Naive thymus-derived CD4-positive, alpha-beta T cell (primary cell): ENCODE results near the gene MACROD2. TPM values are rescaled to one million over a fixed set of nuclear protein-coding genes. Genes with fewer than 3 reads are reported as not detected.

ENCODE experiments used
- ATAC-seq: fragments of 150-1000 bp; cut with Tn5 transposase; 2 replicates; pipeline ENCODE4 v1.10.0; 2021; ENCODE audit warnings: mild to moderate bottlenecking, moderate library complexity
- CTCF ChIA-PET: fragments of 350-600 bp; sonication (Branson Sonifier 250); formaldehyde crosslinking; loops from one replicate; lab custom pipeline; 2021; ENCODE audit warnings: antibody characterized with exemption; lab: Charles Lee
- POLR2A ChIA-PET: fragments of 350-600 bp; sonication (Branson Sonifier 250); formaldehyde crosslinking; loops from one replicate; lab custom pipeline; 2021; ENCODE audit warnings: antibody characterized with exemption, inconsistent platforms; lab: Charles Lee
- DNase-seq, 9 donors: peaks; one replicate each; pipeline versions ENCODE4 v3.0.0 to v3.0.0-alpha.2; 2020 to 2022; ENCODE audit warnings: mixed read lengths in 1 of 9
- H3K27ac ChIP-seq: one replicate; pipeline ENCODE4 v1.7.0; 2013; ENCODE audit warnings: mild to moderate bottlenecking, low read depth, low read length, moderate library complexity
- H3K27me3 ChIP-seq, 2 donors: one replicate each; pipeline ENCODE4 v1.7.0; 2013; ENCODE audit warnings: low read length in 2 of 2, mild to moderate bottlenecking in 2 of 2, moderate library complexity in 2 of 2; ENCODE audit not compliant: control insufficient read depth in 2 of 2, insufficient read depth in 2 of 2
- H3K36me3 ChIP-seq, 3 experiments: 1 replicate in 2 of 3; 2 replicates in 1 of 3; pipeline ENCODE4 v1.7.0; 2013; ENCODE audit warnings: low read length in 3 of 3, mild to moderate bottlenecking in 3 of 3, moderate library complexity in 1 of 3; ENCODE audit not compliant: insufficient read depth in 3 of 3, control insufficient read depth in 2 of 3
- H3K4me1 ChIP-seq, 2 donors: one replicate each; pipeline ENCODE4 v1.7.0; 2013; ENCODE audit warnings: low read length in 2 of 2, mild to moderate bottlenecking in 2 of 2, moderate library complexity in 1 of 2; ENCODE audit not compliant: control insufficient read depth in 2 of 2, insufficient read depth in 2 of 2
- H3K4me3 ChIP-seq: 2 replicates; pipeline ENCODE4 v1.7.0; 2013; ENCODE audit warnings: mild to moderate bottlenecking, low read length
- H3K9me3 ChIP-seq, 3 experiments: 1 replicate in 2 of 3; 2 replicates in 1 of 3; pipeline ENCODE4 v1.7.0; 2013; ENCODE audit warnings: low read length in 3 of 3; ENCODE audit not compliant: control insufficient read depth in 2 of 3
- H3K27ac Mint-ChIP-seq, 9 donors: one replicate each; pipeline ENCODE4 v1.8.0; 2020 to 2022; ENCODE audit warnings: mixed read lengths in 9 of 9, mild to moderate bottlenecking in 8 of 9, moderate library complexity in 5 of 9, inconsistent platforms in 2 of 9
- H3K27me3 Mint-ChIP-seq, 5 donors: one replicate each; pipeline ENCODE4 v1.8.0; 2021 to 2022; ENCODE audit warnings: mixed read lengths in 5 of 5, mild to moderate bottlenecking in 1 of 5
- H3K36me3 Mint-ChIP-seq, 5 donors: one replicate each; pipeline ENCODE4 v1.8.0; 2020 to 2022; ENCODE audit warnings: mixed read lengths in 5 of 5, mild to moderate bottlenecking in 3 of 5, inconsistent platforms in 1 of 5
- H3K4me1 Mint-ChIP-seq, 7 donors: one replicate each; pipeline ENCODE4 v1.8.0; 2020 to 2022; ENCODE audit warnings: mixed read lengths in 7 of 7, mild to moderate bottlenecking in 3 of 7, inconsistent platforms in 1 of 7
- H3K4me3 Mint-ChIP-seq, 10 donors: one replicate each; pipeline ENCODE4 v1.8.0; 2020 to 2022; ENCODE audit warnings: mild to moderate bottlenecking in 10 of 10, mixed read lengths in 10 of 10, moderate library complexity in 6 of 10, inconsistent platforms in 2 of 10
- H3K9me3 Mint-ChIP-seq, 11 donors: one replicate each; pipeline ENCODE4 v1.8.0; 2020 to 2022; ENCODE audit warnings: mixed read lengths in 11 of 11, mild to moderate bottlenecking in 4 of 11, inconsistent platforms in 1 of 11, moderate library complexity in 1 of 11
- intact Hi-C, 2 donors: fragments of 100-400 bp; cut with micrococcal nuclease; formaldehyde crosslinking; loops; one replicate each; pipeline ENCODE4 v1.15.1; 2023
- polyA plus RNA-seq, 2 donors: library from polyadenylated mRNA; unstranded; fragments of 300-500 nt; fragmentation: Illumina TruSeq; gene quantifications; one replicate each; pipeline ENCODE4 v1.2.3, GENCODE V29; 2021
- total RNA-seq, 6 experiments: library from RNA in 5 of 6; stranded (reverse) in 5 of 6; gene quantifications; 1 replicate in 5 of 6; 2 replicates in 1 of 6; pipeline ENCODE4 v1.2.3 and lab custom pipeline; 2021 to 2026

The MACROD2 gene
- total and polyA plus RNA-seq, 7 experiments from 2014 or later = 0.27 to 0.86 (median 0.34) TPM; not detected in 4

GRCh38 chr20:14155361-14155760 is 160.0 kb downstream of the MACROD2 start:
- H3K9me3 Mint-ChIP-seq = peaks cover 0 to 17% (median 6%) of the 10 kb centered on the region in 11 donors
- H3K4me3 ChIP-seq = no peak overlapping the region
- intact Hi-C loops = no loop called here
- ChIA-PET CTCF (no interaction called here), POLR2A (no interaction called here)
- H3K27me3 ChIP-seq = no peaks in the 10 kb centered on the region
- no peaks in the 10 kb centered on the region for H3K27me3 Mint-ChIP-seq
- H3K9me3 ChIP-seq = no peaks in the 10 kb centered on the region
- no peaks in the 10 kb centered on the region for H3K36me3 Mint-ChIP-seq
- DNase-seq (no peak), ATAC-seq (no peak)
- no peaks in the 10 kb centered on the region for H3K36me3 ChIP-seq
- H3K27ac ChIP-seq = no peak overlapping the region
- no peak overlapping the region for H3K27ac Mint-ChIP-seq
- H3K4me1 Mint-ChIP-seq = no peaks in the 10 kb centered on the region
- no peak overlapping the region for H3K4me3 Mint-ChIP-seq
- H3K4me1 ChIP-seq = no peaks in the 10 kb centered on the region

- Mint-ChIP-seq H3K4me3 (no peak overlapping the region), H3K27me3 (no peaks in the 10 kb centered on the region), H3K9me3 (peaks cover 7 to 22% (median 14%) of the 10 kb centered on the region in 11 donors), H3K27ac (no peak overlapping the region), H3K4me1 (no peaks in the 10 kb centered on the region), H3K36me3 (peaks cover 0 to 4% (median 0%) of the 10 kb centered on the region in 5 donors)
- Histone ChIP-seq H3K27ac (no peak overlapping the region), H3K9me3 (peaks cover 0 to 15% (median 0%) of the 10 kb centered on the region in 3 experiments), H3K36me3 (no peaks in the 10 kb centered on the region), H3K4me1 (no peaks in the 10 kb centered on the region), H3K27me3 (no peaks in the 10 kb centered on the region), H3K4me3 (no peak overlapping the region)
- intact Hi-C loops = no loop called here
- CTCF ChIA-PET = no interaction called here
- POLR2A ChIA-PET = no interaction called here
- ATAC-seq = no peak
- DNase-seq = no peak
Measured at GRCh38 chr20:14178528-14178927, 183.2 kb downstream of the MACROD2 start.

GRCh38 chr20:14178952-14179351 is 183.6 kb downstream of the MACROD2 start:
- H3K27me3 ChIP-seq = no peaks in the 10 kb centered on the region
- H3K4me1 ChIP-seq = no peaks in the 10 kb centered on the region
- H3K36me3 ChIP-seq = no peaks in the 10 kb centered on the region
- H3K27me3 Mint-ChIP-seq = no peaks in the 10 kb centered on the region
- no peak overlapping the region for H3K27ac Mint-ChIP-seq
- H3K27ac ChIP-seq = no peak overlapping the region
- ATAC-seq (no peak), DNase-seq (no peak)
- no peak overlapping the region for H3K4me3 Mint-ChIP-seq
- POLR2A ChIA-PET = no interaction called here
- H3K9me3 Mint-ChIP-seq = peaks cover 8 to 22% (median 12%) of the 10 kb centered on the region in 11 donors
- no peaks in the 10 kb centered on the region for H3K4me1 Mint-ChIP-seq
- peaks cover 0 to 11% (median 0%) of the 10 kb centered on the region in 3 experiments for H3K9me3 ChIP-seq
- H3K4me3 ChIP-seq = no peak overlapping the region
- CTCF ChIA-PET = no interaction called here
- intact Hi-C loops = no loop called here
- H3K36me3 Mint-ChIP-seq = peaks cover 0 to 4% (median 0%) of the 10 kb centered on the region in 5 donors

GRCh38 chr20:14189794-14190402 is 194.6 kb downstream of the MACROD2 start:
- Mint-ChIP-seq H3K9me3 (peaks cover 0 to 16% (median 3%) of the 10 kb centered on the region in 11 donors), H3K36me3 (no peaks in the 10 kb centered on the region), H3K4me3 (no peak overlapping the region), H3K27ac (no peak overlapping the region), H3K4me1 (no peaks in the 10 kb centered on the region), H3K27me3 (peaks cover 0 to 7% (median 0%) of the 10 kb centered on the region in 5 donors)
- CTCF ChIA-PET = no interaction called here
- Histone ChIP-seq H3K4me1 (no peaks in the 10 kb centered on the region), H3K27ac (no peak overlapping the region), H3K27me3 (no peaks in the 10 kb centered on the region), H3K9me3 (no peaks in the 10 kb centered on the region), H3K4me3 (no peak overlapping the region), H3K36me3 (no peaks in the 10 kb centered on the region)
- intact Hi-C loops = no loop called here
- POLR2A ChIA-PET = no interaction called here
- no peak for DNase-seq
- ATAC-seq = no peak

GRCh38 chr20:14191559-14191958 is 196.2 kb downstream of the MACROD2 start:
- no peak overlapping the region for H3K27ac Mint-ChIP-seq
- H3K4me3 Mint-ChIP-seq = no peak overlapping the region
- ChIA-PET POLR2A (no interaction called here), CTCF (no interaction called here)
- H3K27ac ChIP-seq = no peak overlapping the region
- peaks cover 0 to 7% (median 0%) of the 10 kb centered on the region in 5 donors for H3K27me3 Mint-ChIP-seq
- H3K27me3 ChIP-seq = no peaks in the 10 kb centered on the region
- H3K4me1 Mint-ChIP-seq = no peaks in the 10 kb centered on the region
- H3K4me1 ChIP-seq = no peaks in the 10 kb centered on the region
- no peaks in the 10 kb centered on the region for H3K36me3 Mint-ChIP-seq
- H3K36me3 ChIP-seq = no peaks in the 10 kb centered on the region
- intact Hi-C loops = no loop called here
- DNase-seq = no peak
- H3K4me3 ChIP-seq = no peak overlapping the region
- H3K9me3 ChIP-seq = no peaks in the 10 kb centered on the region
- no peak for ATAC-seq
- H3K9me3 Mint-ChIP-seq = peaks cover 0 to 14% (median 2%) of the 10 kb centered on the region in 11 donors

GRCh38 chr20:14193443-14193842 is 198.1 kb downstream of the MACROD2 start:
- peaks cover 0 to 16% (median 2%) of the 10 kb centered on the region in 11 donors for H3K9me3 Mint-ChIP-seq
- Histone ChIP-seq H3K9me3 (no peaks in the 10 kb centered on the region), H3K4me1 (no peaks in the 10 kb centered on the region), H3K27me3 (no peaks in the 10 kb centered on the region), H3K36me3 (no peaks in the 10 kb centered on the region), H3K4me3 (no peak overlapping the region), H3K27ac (no peak overlapping the region)
- no peaks in the 10 kb centered on the region for H3K4me1 Mint-ChIP-seq
- ATAC-seq = no peak
- DNase-seq = no peak
- no peaks in the 10 kb centered on the region for H3K36me3 Mint-ChIP-seq
- ChIA-PET CTCF (no interaction called here), POLR2A (no interaction called here)
- intact Hi-C loops = no loop called here
- H3K27ac Mint-ChIP-seq = no peak overlapping the region
- H3K27me3 Mint-ChIP-seq = peaks cover 0 to 7% (median 0%) of the 10 kb centered on the region in 5 donors
- no peak overlapping the region for H3K4me3 Mint-ChIP-seq

GRCh38 chr20:14193885-14194284 is 198.6 kb downstream of the MACROD2 start:
- H3K27ac Mint-ChIP-seq = no peak overlapping the region

More at GRCh38 chr20:14193885-14194284, 198.6 kb downstream of the MACROD2 start:
- H3K27ac ChIP-seq = no peak overlapping the region
- Mint-ChIP-seq H3K4me1 (no peaks in the 10 kb centered on the region), H3K4me3 (no peak overlapping the region), H3K9me3 (peaks cover 0 to 17% (median 2%) of the 10 kb centered on the region in 11 donors), H3K36me3 (no peaks in the 10 kb centered on the region), H3K27me3 (peaks cover 0 to 7% (median 0%) of the 10 kb centered on the region in 5 donors)
- no peaks in the 10 kb centered on the region for H3K9me3 ChIP-seq
- no peak overlapping the region for H3K4me3 ChIP-seq
- H3K4me1 ChIP-seq = no peaks in the 10 kb centered on the region
- ChIA-PET CTCF (no interaction called here), POLR2A (no interaction called here)
- no peaks in the 10 kb centered on the region for H3K36me3 ChIP-seq
- intact Hi-C loops = no loop called here
- ATAC-seq (no peak), DNase-seq (no peak)
- no peaks in the 10 kb centered on the region for H3K27me3 ChIP-seq
